HG03175 (cell line): ENCODE data around the gene SPSB1.

ENCODE experiments used
- ATAC-seq: cut with Tn5 transposase; IDR thresholded peaks from one replicate; pipeline ENCODE4 v1.9.1; 2021; ENCODE audit warnings: mild to moderate bottlenecking, moderate library complexity; ENCODE audit not compliant: unreplicated experiment

The SPSB1 gene

DNA sequence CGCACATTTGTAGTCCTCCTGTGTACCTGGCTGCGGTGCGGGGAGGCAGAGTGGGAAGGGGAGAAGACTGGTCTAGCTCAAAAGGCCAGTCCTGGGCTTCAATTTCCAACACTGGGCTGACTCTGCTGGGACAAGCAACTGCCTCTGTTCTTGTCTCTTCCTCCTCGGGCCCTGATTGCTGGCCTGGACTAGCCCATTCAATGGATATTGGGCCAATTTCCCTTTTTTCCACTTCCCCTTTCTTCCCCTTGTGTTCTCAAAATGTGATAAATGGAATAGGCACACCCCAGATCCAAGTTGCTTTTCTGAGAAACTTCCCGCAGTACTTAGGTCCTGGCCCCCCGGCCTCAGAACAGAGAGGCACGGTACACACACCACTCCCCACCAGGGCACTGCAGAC is 48.2 kb downstream of the SPSB1 start:
- no peak for ATAC-seq

GRCh38 chr1:9341301-9341845 is 48.7 kb downstream of the SPSB1 start:
- ATAC-seq = no peak

DNA sequence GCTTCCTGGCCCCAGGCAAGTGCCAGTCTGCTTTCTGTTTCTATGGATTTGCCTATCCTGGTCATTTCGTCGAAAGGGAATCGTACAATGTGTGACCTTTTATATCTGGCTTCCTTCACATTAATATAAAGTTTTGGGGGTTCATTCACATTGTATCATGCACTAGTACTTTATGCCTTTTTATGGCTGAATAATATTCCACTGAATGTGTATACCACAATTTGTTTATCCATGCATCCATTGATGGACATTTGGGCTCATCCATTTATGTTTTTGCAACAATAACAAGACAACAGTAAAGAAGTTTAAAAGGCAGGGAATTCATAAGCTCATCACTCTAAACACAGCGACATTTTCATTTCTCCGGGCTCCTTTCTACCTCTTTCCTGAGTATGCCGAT is 50.6 kb downstream of the SPSB1 start:
- ATAC-seq = no peak

- ATAC-seq = no peak
Observed at GRCh38 chr1:9344426-9345200, 51.9 kb downstream of the SPSB1 start.

GRCh38 chr1:9345471-9345870 is 52.8 kb downstream of the SPSB1 start:
- no peak for ATAC-seq

- no peak for ATAC-seq
Observed at GRCh38 chr1:9345922-9346321, 53.2 kb downstream of the SPSB1 start.

DNA sequence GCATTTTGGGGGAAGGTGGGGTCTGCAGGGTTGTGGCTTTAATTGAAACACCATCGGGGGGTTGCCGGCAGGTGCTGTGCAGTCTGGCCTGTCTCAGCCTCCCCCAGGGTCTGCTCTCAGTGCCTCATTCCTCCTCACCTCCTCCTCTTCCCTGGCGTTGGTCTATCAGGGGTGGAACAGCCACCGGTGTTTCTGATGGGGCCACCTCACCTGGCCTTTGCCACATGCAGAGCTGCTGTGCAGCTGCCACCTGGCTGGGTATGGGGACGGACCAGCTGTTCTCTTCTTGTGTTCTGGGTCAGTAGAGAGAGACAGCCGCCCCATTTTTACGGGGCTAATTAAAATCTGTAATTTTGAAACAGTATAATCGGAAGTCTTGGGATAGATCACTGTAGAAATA is 53.9 kb downstream of the SPSB1 start:
- ATAC-seq = no peak

- no peak for ATAC-seq
Observed at GRCh38 chr1:9347095-9347850, 54.6 kb downstream of the SPSB1 start.

- no peak for ATAC-seq
Observed at GRCh38 chr1:9349331-9349851, 56.7 kb downstream of the SPSB1 start.

DNA sequence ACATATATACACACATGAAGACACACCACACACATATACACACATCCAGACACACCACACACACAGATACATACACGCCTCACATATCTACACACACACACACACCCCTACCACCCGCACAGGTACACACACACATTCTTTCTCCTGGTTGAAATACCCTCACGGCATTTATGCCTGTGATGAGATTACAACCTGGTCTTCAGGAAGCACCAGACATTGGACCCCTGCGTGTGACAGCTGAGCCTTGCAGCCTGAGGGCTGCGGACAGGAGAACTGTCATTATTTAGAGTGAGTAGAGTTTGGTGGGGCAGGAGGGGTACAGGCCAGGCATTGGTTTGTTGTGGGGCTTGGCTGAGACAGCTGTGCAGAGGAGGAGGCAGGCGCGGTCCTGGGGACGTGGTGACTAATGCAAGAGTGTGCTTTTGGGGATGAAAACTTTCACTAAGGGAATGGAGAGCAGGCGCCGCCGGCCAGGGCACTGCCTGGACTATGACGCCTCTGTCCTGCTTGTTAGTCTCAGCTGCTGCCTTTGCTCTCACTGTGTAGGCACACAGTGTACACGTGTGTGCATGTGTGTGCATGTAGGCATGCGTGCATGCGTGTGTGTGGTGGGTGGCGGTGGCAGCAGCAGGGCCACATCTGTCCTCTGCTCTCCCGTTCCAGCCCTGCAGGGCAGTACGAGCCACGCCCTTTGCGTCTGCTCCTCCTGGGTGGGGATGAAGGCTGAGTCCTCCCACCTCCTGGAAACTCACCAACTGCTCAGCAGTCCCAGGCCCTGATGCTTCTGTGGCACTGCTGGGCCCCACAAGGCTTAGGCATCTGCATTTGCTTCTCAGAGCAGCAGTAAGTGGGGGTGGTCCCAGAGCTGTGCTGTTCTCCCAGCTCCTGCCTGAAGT is 57.6 kb downstream of the SPSB1 start:
- ATAC-seq = no peak

DNA sequence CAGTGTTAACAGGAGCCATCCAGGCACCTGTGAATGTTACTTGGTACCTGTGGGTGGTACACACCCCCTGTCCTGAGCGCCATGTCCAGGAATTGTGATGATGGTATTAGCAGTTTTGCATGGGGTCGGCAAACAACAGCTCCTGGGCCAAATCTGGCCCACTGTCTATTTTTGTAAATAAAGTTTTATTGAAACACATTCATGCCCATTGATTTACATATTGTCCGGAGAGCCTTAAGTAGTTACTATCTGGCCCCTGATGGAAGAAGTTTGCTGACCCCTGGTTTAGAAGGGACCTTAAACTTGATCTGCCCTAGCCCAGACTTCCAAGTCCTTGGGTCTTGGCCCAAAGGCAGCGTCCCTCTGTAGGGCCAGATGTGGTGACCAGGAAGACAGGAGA is 58.3 kb downstream of the SPSB1 start:
- no peak for ATAC-seq

- ATAC-seq = no peak
Observed at GRCh38 chr1:9351654-9352271, 59.1 kb downstream of the SPSB1 start.

DNA sequence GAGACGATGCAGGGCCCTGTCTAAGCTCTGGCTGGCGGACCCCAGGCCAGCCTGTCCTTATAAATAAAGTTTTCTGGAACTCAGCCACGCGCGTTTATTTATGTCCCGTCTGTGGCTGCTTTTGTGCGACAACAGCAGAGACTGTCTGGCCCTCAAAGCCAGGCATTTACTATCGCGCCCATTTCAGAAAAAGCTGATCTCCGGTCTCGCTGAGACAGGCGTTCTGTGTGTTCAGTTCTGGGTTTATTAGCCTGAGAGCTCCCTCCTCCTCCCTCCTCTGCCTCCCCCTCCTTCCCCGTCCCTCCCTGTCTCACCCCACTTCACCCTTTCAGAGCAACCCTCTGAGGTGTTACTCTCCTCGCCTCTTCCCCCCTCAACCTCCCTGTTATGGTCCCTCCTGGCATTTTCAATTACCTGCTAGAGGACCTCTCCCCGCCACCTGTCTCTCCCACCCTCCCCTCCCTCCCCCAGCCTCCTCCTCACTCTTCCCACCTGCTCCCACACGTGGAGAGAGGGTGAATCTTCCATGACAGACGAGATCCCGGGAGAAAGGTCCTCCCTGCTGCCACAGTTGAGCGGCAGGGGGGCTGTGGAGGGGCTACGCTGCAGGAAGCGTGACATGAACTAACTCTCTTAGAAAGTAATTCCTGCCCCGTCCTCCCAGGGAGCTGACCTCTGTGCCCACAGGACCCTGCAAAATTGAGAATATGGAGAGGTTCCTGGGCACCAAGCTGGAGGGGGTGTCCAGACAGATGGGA is 59.9 kb downstream of the SPSB1 start:
- ATAC-seq = no peak

GRCh38 chr1:9355503-9355902 is 62.8 kb downstream of the SPSB1 start:
- ATAC-seq = no peak

GRCh38 chr1:9356021-9356420 is 63.3 kb downstream of the SPSB1 start:
- no peak for ATAC-seq

- ATAC-seq = no peak
Observed at GRCh38 chr1:9356829-9357466, 64.3 kb downstream of the SPSB1 start.

DNA sequence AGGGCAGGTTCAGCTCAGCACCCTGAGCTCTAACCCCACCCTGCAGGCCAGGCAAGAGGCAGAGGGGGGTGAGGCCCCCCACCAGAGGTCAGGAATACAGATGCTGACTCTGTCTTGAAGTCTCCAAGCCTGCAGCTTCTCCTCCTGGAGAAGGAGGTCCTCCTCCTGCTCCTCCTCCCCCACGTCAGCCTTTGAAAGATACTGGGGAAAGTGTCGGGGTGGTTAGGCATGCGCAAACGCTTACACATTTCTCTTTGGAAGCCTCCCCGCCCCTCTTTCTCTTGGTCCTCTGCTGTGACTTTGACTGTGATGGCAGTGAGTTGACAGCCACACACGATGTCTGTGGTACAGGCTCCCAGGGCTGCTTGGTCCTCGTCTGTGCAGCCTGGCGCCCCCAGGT is 65.3 kb downstream of the SPSB1 start:
- no peak for ATAC-seq

DNA sequence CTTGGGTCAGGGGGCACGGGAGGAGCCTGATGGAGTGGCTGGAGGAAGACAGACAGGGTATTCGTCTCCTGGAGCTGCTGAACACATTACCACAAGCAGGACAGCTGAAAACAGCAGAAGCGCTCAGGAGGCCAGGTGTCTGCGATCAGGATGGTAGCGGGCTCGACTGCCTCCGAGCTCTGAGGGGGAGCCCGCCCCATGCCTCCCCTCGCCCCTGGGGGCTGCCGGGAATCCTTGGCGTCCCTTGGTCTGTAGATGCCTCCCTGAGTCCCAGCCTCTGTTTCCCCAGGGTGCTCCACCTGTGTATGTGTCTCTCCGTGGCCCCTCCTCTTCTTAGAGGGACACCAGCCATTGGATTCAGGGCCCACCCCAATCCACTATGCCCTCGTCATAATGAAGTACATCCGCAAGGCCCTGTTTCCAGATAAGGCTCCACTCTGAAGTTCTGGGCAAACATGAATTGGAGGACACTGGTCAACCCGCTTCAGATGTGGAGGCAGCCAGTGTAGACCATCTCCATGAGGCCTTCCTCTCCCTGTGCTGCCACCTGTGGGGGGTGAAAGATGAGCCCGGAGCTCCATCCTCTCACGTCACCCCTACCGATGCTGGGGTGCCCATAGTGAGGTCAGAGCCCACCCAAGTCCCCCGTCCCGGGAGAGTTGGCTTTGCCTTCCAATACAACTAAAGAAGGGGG is 67.8 kb downstream of the SPSB1 start:
- ATAC-seq = no peak
